Measurements from ENCODE around the gene PYCR2. TPM values are rescaled to one million over a fixed set of nuclear protein-coding genes. Genes with fewer than 3 reads are reported as not detected.

Gene PYCR2
- total and polyA plus RNA-seq, 11 donors: 53.6 to 89.0 (median 65.1) TPM

DNA sequence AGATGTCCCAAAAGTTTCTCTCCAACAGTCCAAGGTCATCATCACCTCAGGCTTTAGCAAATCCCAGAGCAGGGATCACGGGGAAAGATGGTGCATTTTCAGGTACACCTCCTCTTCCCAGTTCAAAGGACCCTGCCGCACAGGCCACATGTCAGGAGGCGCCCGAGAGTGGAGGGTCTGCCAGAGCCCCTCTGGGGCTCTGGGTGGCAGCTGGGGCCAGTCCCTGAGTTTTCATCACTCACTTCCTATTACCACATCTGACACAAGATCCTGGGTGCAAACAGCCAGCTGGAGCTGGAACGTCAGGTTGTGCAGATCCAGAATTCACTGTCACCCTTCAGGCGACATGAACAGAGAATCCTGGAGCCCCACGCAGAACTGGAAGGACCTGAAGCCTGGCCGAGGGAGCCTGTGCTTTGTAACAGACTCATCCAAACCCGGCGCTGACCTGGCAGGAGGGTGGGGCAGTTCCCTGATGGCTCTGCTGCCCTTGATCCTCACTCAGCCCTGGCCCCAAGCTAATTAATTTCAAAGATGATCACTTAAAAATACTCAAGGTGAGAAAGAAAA is 50.7 kb downstream of the PYCR2 start:
- WGBS, 4 donors: 91 to 96% (median 92%) methylated on average over 8 to 10 of the region's 10 CpGs
- DNase-seq (no peak), ATAC-seq (no peak)
- TF ChIP-seq, protein P1, sequence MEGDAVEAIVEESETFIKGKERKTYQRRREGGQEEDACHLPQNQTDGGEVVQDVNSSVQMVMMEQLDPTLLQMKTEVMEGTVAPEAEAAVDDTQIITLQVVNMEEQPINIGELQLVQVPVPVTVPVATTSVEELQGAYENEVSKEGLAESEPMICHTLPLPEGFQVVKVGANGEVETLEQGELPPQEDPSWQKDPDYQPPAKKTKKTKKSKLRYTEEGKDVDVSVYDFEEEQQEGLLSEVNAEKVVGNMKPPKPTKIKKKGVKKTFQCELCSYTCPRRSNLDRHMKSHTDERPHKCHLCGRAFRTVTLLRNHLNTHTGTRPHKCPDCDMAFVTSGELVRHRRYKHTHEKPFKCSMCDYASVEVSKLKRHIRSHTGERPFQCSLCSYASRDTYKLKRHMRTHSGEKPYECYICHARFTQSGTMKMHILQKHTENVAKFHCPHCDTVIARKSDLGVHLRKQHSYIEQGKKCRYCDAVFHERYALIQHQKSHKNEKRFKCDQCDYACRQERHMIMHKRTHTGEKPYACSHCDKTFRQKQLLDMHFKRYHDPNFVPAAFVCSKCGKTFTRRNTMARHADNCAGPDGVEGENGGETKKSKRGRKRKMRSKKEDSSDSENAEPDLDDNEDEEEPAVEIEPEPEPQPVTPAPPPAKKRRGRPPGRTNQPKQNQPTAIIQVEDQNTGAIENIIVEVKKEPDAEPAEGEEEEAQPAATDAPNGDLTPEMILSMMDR (IDR thresholded peaks at IDR 0.05): no peak
- no peak for TF ChIP-seq POLR2A (IDR thresholded peaks at IDR 0.05)
- Histone ChIP-seq H3K27me3 (no peaks in the 10 kb centered on the region), H3K4me3 (no peak overlapping the region), H3K27ac (no peak overlapping the region), H3K9me3 (no peaks in the 10 kb centered on the region), H3K36me3 (peaks cover 0 to 90% (median 74%) of the 10 kb centered on the region in 9 donors), H3K4me1 (peaks cover 5 to 26% (median 14%) of the 10 kb centered on the region in 12 donors)
- intact Hi-C loops (cut with DNase I): loop anchor here in 1 of 10 donors (10.0 kb wide), 1 partner anchor 101 kb away; no protein-coding TSS in a partner anchor

GRCh38 chr1:225872075-225872430 is 52.0 kb downstream of the PYCR2 start:
- no peak overlapping the region for H3K27ac ChIP-seq
- no peaks in the 10 kb centered on the region for H3K27me3 ChIP-seq
- H3K36me3 ChIP-seq: peaks cover 0 to 96% (median 85%) of the 10 kb centered on the region in 9 donors
- TF ChIP-seq, protein P1 (IDR thresholded peaks at IDR 0.05): no peak
- TF ChIP-seq POLR2A (IDR thresholded peaks at IDR 0.05): no peak
- intact Hi-C loops (cut with DNase I): loop anchor here in 1 of 10 donors (10.0 kb wide), 1 partner anchor 103 kb away; no protein-coding TSS in a partner anchor
- H3K4me1 ChIP-seq: peaks cover 0 to 12% (median 2%) of the 10 kb centered on the region in 12 donors
- H3K4me3 ChIP-seq: no peak overlapping the region
- DNase-seq: no peak
- no peak for ATAC-seq
- WGBS, 4 donors: 81 to 83% (median 82%) methylated on average over 3 of the region's 3 CpGs
- no peaks in the 10 kb centered on the region for H3K9me3 ChIP-seq

GRCh38 chr1:225871359-225872074 is 52.5 kb downstream of the PYCR2 start:
- DNase-seq (no peak), ATAC-seq (no peak)
- Histone ChIP-seq H3K36me3 (peaks cover 0 to 98% (median 87%) of the 10 kb centered on the region in 9 donors), H3K27ac (no peak overlapping the region), H3K9me3 (no peaks in the 10 kb centered on the region), H3K4me3 (no peak overlapping the region), H3K4me1 (peaks cover 0 to 8% (median 0%) of the 10 kb centered on the region in 12 donors), H3K27me3 (no peaks in the 10 kb centered on the region)
- no peak for TF ChIP-seq POLR2A (IDR thresholded peaks at IDR 0.05)
- TF ChIP-seq, protein P1 (IDR thresholded peaks at IDR 0.05): no peak
- intact Hi-C loops (cut with DNase I): loop anchor here in 1 of 10 donors (10.0 kb wide), 1 partner anchor 103 kb away; no protein-coding TSS in a partner anchor
- 80 to 86% (median 82%) methylated on average over 11 of the region's 11 CpGs for WGBS, 4 donors

- H3K36me3 ChIP-seq: peaks cover 0 to 99% (median 89%) of the 10 kb centered on the region in 9 donors
- no peak overlapping the region for H3K4me3 ChIP-seq
- peaks cover 0 to 14% (median 0%) of the 10 kb centered on the region in 12 donors for H3K4me1 ChIP-seq
- intact Hi-C loops (cut with DNase I): loop anchor here in 1 of 10 donors (10.0 kb wide), 1 partner anchor 104 kb away; no protein-coding TSS in a partner anchor
- TF ChIP-seq, protein P1 (IDR thresholded peaks at IDR 0.05): no peak
- no peak for TF ChIP-seq POLR2A (IDR thresholded peaks at IDR 0.05)
- H3K9me3 ChIP-seq: no peaks in the 10 kb centered on the region
- WGBS, 4 donors: 51 to 79% (median 66%) methylated on average over 3 of the region's 3 CpGs
- no peak overlapping the region for H3K27ac ChIP-seq
- DNase-seq (no peak), ATAC-seq (no peak)
- H3K27me3 ChIP-seq: no peaks in the 10 kb centered on the region
Measured at GRCh38 chr1:225870911-225871310, 53.1 kb downstream of the PYCR2 start.

All from heart left ventricle (tissue), 16 donors.